RWPE2 (cell line): ENCODE measurements around the gene EDNRA.
A peak's percentile ranks its signal among the peaks of the same experiment; 100 is the strongest.

Experiments
- ATAC-seq: fragments of 200-7000 bp; cut with Tn5 transposase; 3 replicates; pipeline ENCODE4 v1.9.1; 2021; ENCODE audit warnings: low read depth
- DNase-seq: peaks from one replicate; pipeline ENCODE4 v3.0.0-alpha.2; 2020; ENCODE audit warnings: low spot score
- H3K27ac ChIP-seq: fragments of 450-650 bp; 2 replicates; pipeline ENCODE4 v1.5.1; 2017; ENCODE audit warnings: mild to moderate bottlenecking; ENCODE audit not compliant: poor library complexity, severe bottlenecking
- H3K27me3 ChIP-seq: fragments of 250-450 bp; sonication (Bioruptor Pico); 2 replicates; pipeline ENCODE4 v1.5.1; 2021; ENCODE audit warnings: mild to moderate bottlenecking, moderate library complexity; ENCODE audit not compliant: insufficient read depth, poor library complexity, severe bottlenecking
- H3K36me3 ChIP-seq: fragments of 250-450 bp; sonication (Bioruptor Pico); 2 replicates; pipeline ENCODE4 v1.5.1; 2020; ENCODE audit warnings: low read depth, mild to moderate bottlenecking, moderate library complexity
- H3K4me1 ChIP-seq: fragments of 250-450 bp; sonication (Bioruptor Pico); 2 replicates; pipeline ENCODE4 v1.5.1; 2021; ENCODE audit warnings: mild to moderate bottlenecking, moderate library complexity; ENCODE audit not compliant: insufficient read depth, poor library complexity, severe bottlenecking
- H3K4me3 ChIP-seq: fragments of 250-450 bp; sonication (Bioruptor Pico); 2 replicates; pipeline ENCODE4 v1.5.1; 2021; ENCODE audit warnings: mild to moderate bottlenecking, moderate library complexity; ENCODE audit not compliant: severe bottlenecking
- H3K9me3 ChIP-seq: fragments of 250-450 bp; sonication (Bioruptor Pico); 2 replicates; pipeline ENCODE4 v1.5.1; 2021; ENCODE audit warnings: mild to moderate bottlenecking, moderate library complexity; ENCODE audit not compliant: severe bottlenecking
- TF ChIP-seq, protein P1 (sequence below): fragments of 450-650 bp; IDR thresholded peaks from one replicate; pipeline ENCODE4 v1.5.1; 2017; ENCODE audit warnings: mild to moderate bottlenecking, moderate library complexity; ENCODE audit not compliant: poor library complexity, severe bottlenecking

The EDNRA gene

GRCh38 chr4:147479376-147479775, 1.5 kb upstream of the EDNRA start:
- Histone ChIP-seq H3K27ac (no peak overlapping the region), H3K9me3 (no peaks in the 10 kb centered on the region), H3K27me3 (no peaks in the 10 kb centered on the region), H3K36me3 (no peaks in the 10 kb centered on the region), H3K4me1 (peaks cover 10% of the 10 kb centered on the region), H3K4me3 (no peak overlapping the region)
- TF ChIP-seq, protein P1, sequence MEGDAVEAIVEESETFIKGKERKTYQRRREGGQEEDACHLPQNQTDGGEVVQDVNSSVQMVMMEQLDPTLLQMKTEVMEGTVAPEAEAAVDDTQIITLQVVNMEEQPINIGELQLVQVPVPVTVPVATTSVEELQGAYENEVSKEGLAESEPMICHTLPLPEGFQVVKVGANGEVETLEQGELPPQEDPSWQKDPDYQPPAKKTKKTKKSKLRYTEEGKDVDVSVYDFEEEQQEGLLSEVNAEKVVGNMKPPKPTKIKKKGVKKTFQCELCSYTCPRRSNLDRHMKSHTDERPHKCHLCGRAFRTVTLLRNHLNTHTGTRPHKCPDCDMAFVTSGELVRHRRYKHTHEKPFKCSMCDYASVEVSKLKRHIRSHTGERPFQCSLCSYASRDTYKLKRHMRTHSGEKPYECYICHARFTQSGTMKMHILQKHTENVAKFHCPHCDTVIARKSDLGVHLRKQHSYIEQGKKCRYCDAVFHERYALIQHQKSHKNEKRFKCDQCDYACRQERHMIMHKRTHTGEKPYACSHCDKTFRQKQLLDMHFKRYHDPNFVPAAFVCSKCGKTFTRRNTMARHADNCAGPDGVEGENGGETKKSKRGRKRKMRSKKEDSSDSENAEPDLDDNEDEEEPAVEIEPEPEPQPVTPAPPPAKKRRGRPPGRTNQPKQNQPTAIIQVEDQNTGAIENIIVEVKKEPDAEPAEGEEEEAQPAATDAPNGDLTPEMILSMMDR, result no peak
- no peak for ATAC-seq
- DNase-seq, result no peak

- Histone ChIP-seq H3K27ac (no peak overlapping the region), H3K9me3 (no peaks in the 10 kb centered on the region), H3K36me3 (no peaks in the 10 kb centered on the region), H3K4me3 (no peak overlapping the region), H3K27me3 (no peaks in the 10 kb centered on the region), H3K4me1 (peaks cover 10% of the 10 kb centered on the region)
- TF ChIP-seq, protein P1, result no peak
- ATAC-seq (no peak), DNase-seq (no peak)
These were observed 1.1 kb upstream of the EDNRA start for GRCh38 chr4:147479786-147480185.

- Histone ChIP-seq H3K27ac (no peak overlapping the region), H3K36me3 (no peaks in the 10 kb centered on the region), H3K4me3 (peak overlapping the region; percentile 50), H3K27me3 (no peaks in the 10 kb centered on the region), H3K4me1 (peaks cover 10% of the 10 kb centered on the region), H3K9me3 (no peaks in the 10 kb centered on the region)
- TF ChIP-seq, protein P1, result no peak
- DNase-seq, result no peak
- ATAC-seq, result no peak
These were observed 401 bp upstream of the EDNRA start for GRCh38 chr4:147480502-147480890.

- H3K27ac ChIP-seq, result no peak overlapping the region
- no peaks in the 10 kb centered on the region for H3K27me3 ChIP-seq
- H3K4me1 ChIP-seq, result peaks cover 10% of the 10 kb centered on the region
- peak overlapping the region; percentile 50 for H3K4me3 ChIP-seq
- TF ChIP-seq, protein P1, result no peak
- H3K9me3 ChIP-seq, result no peaks in the 10 kb centered on the region
- ATAC-seq (no peak; the same call in 2 of the 3 replicates), DNase-seq (no peak)
- H3K36me3 ChIP-seq, result no peaks in the 10 kb centered on the region
These were observed 746 bp downstream of the EDNRA start for GRCh38 chr4:147481577-147482109.

GRCh38 chr4:147482281-147482680, 1.4 kb downstream of the EDNRA start:
- ATAC-seq (peak; percentile 70), DNase-seq (no peak)
- H3K4me3 ChIP-seq, result no peak overlapping the region
- H3K9me3 ChIP-seq, result no peaks in the 10 kb centered on the region
- H3K27me3 ChIP-seq, result no peaks in the 10 kb centered on the region
- TF ChIP-seq, protein P1, result no peak
- peaks cover 10% of the 10 kb centered on the region for H3K4me1 ChIP-seq
- no peaks in the 10 kb centered on the region for H3K36me3 ChIP-seq
- no peak overlapping the region for H3K27ac ChIP-seq
